Activated CD4-positive, CD25-positive, alpha-beta regulatory T cell treated with anti-CD3 and anti-CD28 coated beads, Interleukin-2, amount 50 U/mL, for 72 hours (primary cell): ENCODE measurements around the gene S100PBP.

Source experiments
- DNase-seq: peaks from one replicate; pipeline ENCODE4 v3.0.0; 2021

The S100PBP gene

GRCh38 chr1:32817159-32817814, at the start of gene S100PBP, which contains the start of gene YARS1:
S100PBP (plus strand) TSS chr1:32817653; CDS start chr1:32826100, 8,447 bp downstream.
YARS1 (minus strand) TSS chr1:32817358; CDS start chr1:32817244, 114 bp downstream.
- peak; percentile 100 for DNase-seq

GRCh38 chr1:32768110-32768850, 49.2 kb upstream of the S100PBP start:
- no peak for DNase-seq

GRCh38 chr1:32769524-32770220, 47.8 kb upstream of the S100PBP start:
- DNase-seq: no peak

GRCh38 chr1:32770221-32770731, 47.2 kb upstream of the S100PBP start:
- DNase-seq: no peak

GRCh38 chr1:32770741-32771548, 46.5 kb upstream of the S100PBP start:
- DNase-seq: no peak

DNA sequence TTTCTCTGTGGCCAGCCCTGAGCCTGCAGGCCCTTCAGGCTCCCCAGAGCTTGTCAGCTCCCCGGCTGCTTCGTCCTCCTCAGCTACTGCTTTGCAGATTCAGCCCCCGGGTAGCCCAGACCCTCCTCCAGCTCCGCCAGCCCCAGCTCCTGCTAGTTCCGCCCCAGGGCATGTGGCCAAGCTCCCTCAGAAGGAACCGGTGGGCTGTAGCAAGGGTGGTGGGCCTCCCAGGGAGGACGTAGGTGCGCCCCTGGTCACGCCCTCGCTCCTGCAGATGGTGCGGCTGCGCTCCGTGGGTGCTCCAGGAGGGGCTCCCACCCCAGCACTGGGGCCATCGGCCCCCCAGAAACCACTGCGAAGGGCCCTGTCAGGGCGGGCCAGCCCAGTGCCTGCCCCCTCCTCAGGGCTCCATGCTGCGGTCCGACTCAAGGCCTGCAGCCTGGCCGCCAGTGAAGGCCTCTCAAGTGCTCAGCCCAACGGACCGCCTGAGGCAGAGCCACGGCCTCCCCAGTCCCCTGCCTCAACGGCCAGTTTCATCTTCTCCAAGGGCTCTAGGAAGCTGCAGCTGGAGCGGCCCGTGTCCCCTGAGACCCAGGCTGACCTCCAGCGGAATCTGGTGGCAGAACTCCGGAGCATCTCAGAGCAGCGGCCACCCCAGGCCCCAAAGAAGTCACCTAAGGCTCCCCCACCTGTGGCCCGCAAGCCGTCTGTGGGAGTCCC, 45.7 kb upstream of the S100PBP start:
- DNase-seq: no peak

DNA sequence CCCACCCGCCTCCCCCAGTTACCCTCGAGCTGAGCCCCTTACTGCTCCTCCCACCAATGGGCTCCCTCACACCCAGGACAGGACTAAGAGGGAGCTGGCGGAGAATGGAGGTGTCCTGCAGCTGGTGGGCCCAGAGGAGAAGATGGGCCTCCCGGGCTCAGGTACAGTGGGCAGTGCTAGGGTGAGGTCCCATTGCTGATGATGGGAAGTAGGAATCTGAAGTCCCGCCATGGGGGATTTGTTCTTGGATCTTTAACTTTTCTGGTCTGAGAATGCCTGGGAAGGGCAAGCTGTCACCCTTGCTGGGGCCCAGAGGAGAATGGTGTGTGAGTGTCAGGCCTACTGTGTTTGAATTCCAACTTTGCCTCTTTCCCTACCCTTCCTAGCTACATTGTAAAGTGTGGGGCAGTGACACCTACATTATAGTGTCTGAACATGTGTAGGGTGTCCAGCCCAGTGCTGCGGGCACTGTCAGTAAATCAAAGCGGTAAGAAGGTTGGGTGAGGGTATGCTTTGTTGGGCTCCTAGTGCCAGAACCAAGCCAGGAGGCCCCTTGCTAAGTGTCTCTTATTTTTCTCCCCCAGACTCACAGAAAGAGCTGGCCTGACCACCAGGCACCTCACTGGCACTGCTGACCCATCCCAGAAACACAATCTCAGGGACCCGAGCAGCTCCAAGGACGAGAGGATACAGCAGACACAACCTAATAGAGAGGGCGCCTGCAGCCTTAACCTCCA, 45.0 kb upstream of the S100PBP start:
- DNase-seq: no peak

DNA sequence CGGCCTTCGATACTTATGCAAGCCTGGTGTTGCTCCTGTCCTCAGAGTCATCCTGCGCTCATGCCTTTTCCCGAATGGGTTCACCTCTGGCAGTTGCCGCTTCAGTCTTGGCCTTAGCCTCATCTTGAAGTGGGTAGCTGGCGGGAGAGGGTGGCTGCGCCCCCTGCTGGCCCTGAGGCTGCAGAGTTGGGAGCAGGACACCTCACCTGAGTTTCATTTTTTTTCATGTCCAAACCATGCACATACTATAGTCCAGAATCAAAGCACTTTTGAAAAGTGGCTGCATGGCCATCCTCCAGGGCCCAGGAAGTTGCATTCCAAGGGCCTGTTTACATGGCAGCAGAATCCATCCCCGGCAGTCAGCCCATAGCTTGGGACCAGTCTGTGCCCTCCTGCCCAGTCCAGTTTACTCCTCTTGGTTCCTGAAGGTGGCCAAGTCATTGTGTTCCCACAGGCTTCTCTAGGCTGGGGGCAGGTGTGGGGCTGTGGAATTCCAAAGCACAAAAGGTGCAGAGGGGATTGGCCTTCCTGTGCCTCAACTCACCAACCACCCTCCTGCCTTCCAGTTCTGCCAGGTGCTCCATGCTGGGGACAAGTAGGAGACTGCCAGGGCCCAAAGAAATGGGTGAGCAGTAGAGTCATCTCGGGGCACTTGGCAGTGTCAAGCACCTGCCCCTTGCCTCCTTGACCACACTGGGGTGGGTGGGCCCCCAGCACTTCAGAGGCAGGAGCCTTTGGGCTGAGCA, 44.3 kb upstream of the S100PBP start:
- peak; percentile 77 for DNase-seq

DNA sequence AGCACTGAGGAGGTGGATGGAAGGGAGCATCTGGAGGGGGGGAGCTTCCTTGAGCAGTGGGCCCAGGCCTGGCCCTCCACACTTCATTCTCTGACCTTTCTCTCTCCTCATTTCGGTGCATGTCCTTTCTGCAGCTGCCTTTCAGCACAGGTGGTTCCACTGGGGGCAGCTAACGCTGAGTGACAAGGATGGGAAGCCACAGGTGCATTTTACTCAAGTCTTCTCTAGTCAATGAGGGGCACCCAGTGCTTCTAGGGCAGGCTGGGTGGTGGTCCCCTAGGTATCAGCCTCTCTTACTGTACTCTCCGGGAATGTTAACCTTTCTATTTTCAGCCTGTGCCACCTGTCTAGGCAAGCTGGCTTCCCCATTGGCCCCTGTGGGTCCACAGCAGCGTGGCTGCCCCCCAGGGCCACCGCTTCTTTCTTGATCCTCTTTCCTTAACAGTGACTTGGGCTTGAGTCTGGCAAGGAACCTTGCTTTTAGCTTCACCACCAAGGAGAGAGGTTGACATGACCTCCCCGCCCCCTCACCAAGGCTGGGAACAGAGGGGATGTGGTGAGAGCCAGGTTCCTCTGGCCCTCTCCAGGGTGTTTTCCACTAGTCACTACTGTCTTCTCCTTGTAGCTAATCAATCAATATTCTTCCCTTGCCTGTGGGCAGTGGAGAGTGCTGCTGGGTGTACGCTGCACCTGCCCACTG, 43.5 kb upstream of the S100PBP start:
- DNase-seq: no peak

DNA sequence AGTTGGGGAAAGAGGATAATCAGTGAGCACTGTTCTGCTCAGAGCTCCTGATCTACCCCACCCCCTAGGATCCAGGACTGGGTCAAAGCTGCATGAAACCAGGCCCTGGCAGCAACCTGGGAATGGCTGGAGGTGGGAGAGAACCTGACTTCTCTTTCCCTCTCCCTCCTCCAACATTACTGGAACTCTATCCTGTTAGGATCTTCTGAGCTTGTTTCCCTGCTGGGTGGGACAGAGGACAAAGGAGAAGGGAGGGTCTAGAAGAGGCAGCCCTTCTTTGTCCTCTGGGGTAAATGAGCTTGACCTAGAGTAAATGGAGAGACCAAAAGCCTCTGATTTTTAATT, 43.0 kb upstream of the S100PBP start:
- DNase-seq: no peak

DNA sequence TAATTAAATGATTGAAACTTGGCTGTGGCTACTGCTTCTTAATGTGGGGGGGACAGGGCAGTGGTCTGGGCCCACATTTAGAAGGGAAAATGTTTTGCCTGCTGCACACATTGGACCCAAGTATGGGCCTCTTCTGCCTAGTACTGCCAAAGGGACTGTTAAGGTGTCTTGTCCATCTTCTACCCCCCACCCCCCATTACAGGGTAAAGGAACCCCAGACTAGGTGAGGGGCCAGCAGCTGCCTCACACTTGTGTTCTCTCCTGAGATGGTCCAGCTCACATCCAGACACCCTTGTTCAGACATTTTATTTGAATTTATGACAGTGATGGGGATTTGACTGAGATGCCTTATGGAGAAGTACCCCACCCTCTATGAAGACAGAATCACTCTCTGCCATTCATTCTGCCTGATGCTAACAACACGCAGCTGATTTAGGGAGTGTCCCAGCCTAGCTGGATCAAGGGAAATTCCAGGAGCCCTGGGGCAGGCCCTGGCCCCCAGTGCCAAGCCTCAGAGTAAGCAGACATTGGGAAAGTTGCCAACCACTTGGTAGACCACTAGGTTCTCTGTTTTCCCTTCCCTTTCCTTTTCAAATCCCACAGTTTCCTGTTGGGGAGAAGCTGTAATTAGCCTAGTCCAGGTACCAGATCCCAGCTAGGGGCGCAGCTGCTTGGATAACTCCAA, 42.4 kb upstream of the S100PBP start:
- no peak for DNase-seq

GRCh38 chr1:32775640-32776337, 41.7 kb upstream of the S100PBP start:
- no peak for DNase-seq

GRCh38 chr1:32779242-32779641, 38.2 kb upstream of the S100PBP start:
- no peak for DNase-seq

- no peak for DNase-seq
Measured at GRCh38 chr1:32780005-32780404, 37.4 kb upstream of the S100PBP start.

DNA sequence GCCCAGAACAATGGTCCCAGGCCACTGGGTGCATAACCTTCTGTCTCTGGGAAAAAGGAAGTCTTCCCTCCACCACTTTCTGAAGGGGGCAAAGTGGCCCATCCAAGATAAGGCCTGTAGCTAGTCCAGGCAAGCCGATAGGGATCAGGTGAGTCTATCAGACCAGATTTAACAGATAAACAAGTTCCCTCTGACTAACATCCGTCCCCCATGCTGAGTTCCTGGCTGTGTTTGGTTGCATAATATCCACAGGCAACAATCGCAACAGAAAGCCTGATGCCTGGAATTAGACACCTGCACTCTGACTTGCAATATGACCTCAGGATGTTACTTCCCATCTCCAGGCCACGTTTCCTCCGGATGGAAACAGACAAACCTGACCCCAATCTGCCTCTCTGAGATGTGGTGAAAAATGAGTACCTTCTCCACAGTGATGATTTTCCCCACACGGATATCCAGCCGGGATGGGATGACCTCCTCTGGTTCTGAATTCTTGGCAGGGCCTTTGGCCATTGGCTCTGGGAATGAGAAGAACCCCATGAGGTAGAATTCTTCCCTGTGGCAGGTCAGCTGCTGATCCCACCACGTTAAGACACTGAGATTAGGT, 36.7 kb upstream of the S100PBP start:
- DNase-seq: no peak

DNA sequence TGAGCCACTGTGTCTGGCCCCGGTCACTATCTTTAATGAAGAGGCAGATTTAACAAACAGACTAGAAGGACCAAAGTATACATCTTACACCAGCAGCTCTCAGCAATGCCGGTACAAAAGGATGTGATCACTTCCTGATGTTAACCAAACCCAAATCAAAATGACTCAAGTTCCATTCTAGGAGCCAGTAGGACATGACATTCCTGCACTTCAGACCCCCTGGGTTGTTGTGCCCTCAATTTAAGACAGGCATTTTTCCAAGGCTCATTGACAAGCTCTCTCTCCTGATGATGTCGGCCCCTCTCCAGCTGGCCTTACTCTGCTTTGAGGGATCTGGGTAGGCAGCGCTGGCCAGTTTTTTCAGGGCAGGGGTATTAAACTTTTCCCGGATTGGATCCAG, 35.4 kb upstream of the S100PBP start:
- DNase-seq: no peak

DNA sequence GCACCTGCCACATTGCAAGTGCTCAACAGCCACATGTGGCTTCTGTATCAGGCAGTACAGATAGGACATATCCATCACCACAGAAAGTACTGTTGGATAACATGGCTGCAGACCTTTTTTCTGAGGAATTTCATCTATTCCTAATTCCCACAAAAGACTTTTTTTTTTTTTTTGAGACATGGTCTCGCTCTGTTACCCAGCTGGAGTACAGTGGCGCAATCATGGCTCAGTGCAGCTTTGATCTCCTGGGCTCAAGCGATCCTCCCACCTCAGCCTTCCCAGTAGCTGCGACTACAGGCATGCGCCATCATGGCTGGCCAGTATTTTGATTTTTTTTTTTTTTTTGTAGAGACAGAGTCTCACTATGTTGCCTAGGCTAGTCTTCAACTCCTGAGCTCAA, 33.6 kb upstream of the S100PBP start:
- DNase-seq: no peak

DNA sequence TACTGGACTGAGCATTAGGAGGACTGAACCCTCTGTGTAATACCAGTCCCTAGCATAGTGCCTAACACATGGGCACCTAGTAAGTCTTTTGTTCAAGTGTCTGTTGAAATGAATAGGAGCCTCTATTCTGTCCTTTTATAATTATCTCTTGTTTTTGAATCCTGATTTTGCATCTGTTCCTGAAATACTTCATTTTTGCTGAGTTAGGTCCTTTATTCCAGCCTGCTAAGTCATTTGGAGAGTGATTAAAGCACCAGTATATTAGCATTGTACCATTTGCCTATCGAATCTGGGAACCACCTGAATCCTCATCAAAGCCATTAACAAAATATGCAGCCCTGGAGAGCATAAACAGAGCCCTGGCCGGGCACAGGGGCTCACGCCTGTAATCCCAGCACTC, 32.6 kb upstream of the S100PBP start:
- no peak for DNase-seq
